NCI-H1436 treated with DMSO at 0.1 percent for 48 hours (cell line): ENCODE results near the gene HIP1.
"Not testable (repeated sequence)": the region's sequence is repeated elsewhere in the genome, so short reads cannot be mapped to it uniquely, and the experiment has no call there.

Experiments used
- DNase-seq: peaks from one replicate; lab custom pipeline; 2025; lab: John Stamatoyannopoulos, UW

HIP1 gene

DNA sequence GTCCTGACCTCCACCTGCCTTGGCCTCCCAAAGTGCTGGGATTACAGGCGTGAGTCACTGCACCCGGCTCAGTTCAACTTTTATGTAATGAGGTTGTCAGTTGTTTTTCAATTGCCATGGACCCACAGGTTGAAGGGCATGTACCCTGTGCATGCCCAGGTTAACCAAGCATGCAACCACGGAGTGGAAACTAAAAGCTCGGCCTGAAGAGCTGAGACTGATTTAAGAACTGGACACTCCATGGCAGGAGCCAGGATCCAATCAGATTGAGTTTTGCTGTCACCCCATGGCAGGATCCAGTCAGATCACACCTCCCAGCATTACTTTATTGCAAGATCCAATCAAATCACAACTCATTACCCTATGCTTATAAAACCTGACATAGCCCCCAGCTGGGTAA is 229.7 kb downstream of the HIP1 start:
- DNase-seq = not testable (repeated sequence)

DNA sequence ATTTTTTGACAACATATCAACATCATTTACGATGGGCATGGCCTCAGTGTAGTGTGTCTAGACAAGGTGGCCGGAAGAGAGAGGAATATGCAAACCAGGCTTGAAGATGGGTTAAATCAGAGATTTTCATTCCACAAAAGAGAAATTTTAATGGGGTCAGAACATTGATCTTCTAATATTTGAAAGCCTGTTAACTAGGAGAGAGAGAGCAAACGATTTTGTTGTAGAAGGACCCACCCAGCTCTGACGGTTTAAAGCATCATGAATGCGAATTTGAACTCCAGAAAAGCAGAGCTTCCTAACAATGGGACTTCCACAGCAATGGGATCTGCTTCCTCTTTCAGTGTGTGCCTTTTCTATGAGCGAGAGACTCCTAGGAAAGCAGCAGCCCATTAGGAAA is 246.7 kb downstream of the HIP1 start, which contains the start of gene SPDYE5:
Gene SPDYE5, plus strand, starts transcription at position 301 of the 400 bp plus-strand sequence. CDS start 1,728 bp downstream, outside the sequence.
- DNase-seq = not testable (repeated sequence)

DNA sequence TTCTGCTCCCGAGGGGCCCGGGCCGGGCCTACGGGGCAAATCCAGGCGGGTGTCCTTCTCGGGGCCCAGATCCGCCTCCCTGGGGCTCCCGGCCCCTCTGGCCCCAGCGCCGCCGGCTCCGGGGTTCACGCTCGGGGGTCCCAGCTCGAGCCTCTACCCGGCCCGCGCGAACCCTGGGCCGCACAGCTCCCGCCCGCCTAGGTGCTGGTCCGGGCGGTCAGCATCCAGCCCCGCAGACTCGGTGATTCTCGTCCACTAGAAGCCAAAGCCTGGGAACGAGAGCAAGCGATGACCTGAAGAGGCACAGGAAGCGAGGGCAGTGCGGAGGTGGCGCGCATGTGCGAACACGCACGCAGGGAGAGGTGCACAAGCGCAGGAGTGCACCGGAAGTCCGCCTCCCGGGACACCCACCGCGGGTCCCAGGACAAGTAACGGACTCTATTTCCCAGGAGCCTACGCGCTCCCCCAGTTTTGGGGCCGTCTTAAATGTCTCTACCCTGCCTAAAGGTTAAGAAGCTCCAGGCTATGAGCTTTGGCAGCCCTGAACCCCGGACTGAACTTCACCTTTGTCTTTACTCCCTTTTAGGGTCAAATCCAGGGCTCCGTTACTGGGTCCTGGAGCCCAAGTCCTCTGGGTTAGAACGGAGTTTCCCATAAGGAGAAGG is 252.6 kb downstream of the HIP1 start, which contains the start of gene POM121C:
Gene POM121C, minus strand, starts transcription at position 321 of the 665 bp plus-strand sequence. CDS start 44,803 bp downstream, outside the sequence.
- peak; percentile 68 for DNase-seq

DNA sequence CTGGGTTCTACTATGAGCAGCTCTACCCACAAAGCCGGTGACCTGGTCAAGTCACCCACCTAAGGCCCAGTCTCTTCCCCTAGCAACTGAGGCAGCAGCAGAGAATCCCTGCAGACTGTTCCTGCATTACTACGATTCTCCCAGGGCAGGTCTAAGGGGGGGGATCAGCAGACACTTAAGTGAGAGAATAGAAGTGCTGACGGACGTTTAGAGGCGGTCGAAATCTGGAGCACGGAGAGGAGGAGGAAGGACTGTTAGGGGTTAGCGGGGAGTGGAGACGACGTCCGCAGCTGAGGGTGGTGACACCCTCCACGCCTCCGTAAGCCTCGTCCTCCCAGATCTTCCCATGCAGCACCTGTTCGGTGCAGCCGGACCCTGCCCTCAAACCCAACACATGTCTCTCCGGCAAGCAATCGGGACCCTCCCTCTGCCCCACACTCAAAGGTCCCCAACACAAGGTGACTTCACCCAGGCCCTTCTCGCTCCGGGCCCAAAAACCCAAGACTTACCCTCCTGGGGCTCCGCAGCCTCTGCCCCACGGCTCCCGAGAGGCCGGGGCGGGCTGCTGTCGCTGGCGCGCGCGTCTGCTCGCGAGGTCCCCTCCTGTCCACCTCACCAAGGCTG is 253.3 kb downstream of the HIP1 start:
- not testable (repeated sequence) for DNase-seq
